ENCODE results near the gene EIF5A. TPM values are rescaled to one million over a fixed set of nuclear protein-coding genes. Genes with fewer than 3 reads are reported as not detected.

Gene EIF5A
- total and polyA plus RNA-seq, 2 of the 8 experiments (the other 6 are each of a cell fraction or from before 2014, with no cell fraction given), result 717 to 1,172 TPM

DNA sequence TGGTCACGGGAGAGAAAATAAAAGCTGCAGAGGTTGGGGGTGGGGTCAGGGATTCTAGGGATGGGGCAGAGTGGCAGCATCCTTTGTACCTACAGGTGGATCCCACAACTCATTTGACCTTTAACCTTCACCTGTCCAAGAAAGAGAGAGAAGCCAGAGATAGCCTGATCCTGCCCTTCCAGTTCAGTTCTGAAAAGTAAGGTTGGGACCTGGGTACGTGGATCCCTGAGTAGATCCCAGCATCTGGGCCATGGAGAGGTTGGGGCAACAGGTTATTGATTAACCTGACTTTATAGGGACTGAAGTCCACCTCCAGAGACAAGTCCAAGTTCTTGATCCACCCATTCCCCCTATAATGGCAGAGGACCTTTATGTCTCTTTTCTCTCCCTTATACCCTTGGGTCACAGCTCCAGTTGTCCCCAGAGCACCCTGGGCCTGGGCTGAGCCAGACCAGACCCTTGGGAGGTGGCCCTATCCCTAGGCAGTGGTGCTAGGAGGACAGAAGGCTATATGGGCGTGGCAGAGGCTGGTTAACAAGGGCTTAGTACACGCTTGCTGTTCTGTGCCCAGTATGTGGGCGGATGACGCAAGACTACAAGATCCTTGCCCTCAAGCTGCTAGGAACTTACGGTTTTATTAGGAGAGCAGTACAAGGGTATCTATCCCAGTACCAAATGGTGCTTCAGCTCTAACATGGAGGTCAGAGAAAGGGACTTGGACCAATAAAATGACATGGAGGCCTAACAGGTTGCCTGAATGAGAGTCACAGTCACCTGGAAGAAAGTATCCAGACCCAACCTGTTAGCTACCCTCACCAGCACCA, 48.5 kb upstream of the EIF5A start:
- no peak overlapping the region for H2BK120ac ChIP-seq (replicated peaks; ENCODE audit: low read depth, low read length)
- FAIRE-seq (no peak), DNase-seq (ENCODE audit: low read depth in 1 of 2, low spot score in 2 of 2) (no peak)
- H2AK5ac ChIP-seq (ENCODE audit: low read depth, low read length), result peak overlapping the region; percentile 65; the same call in 1 of the 2 replicates
- H2AFZ ChIP-seq (ENCODE audit: low read length), result no peak overlapping the region
- 92% methylated on average over 7 of the region's 7 CpGs; no CpG with 5 or more reads in 1 of the 2 experiments for WGBS, 2 experiments (ENCODE audit: extremely low coverage in 1 of 2, insufficient coverage in 1 of 2, insufficient read length in 1 of 2, insufficient replicate concordance in 2 of 2, low coverage in 1 of 2, low lambda C conversion rate in 2 of 2, missing lambda C conversion rate in 1 of 2)
- peaks cover 0 to 33% of the 10 kb centered on the region in 2 experiments; a peak in 2 of 4 replicates for H3K79me2 ChIP-seq (ENCODE audit: control insufficient read depth in 1 of 2, insufficient read depth in 2 of 2, low read length in 2 of 2)
- no peak overlapping the region for H3K4ac ChIP-seq (replicated peaks; ENCODE audit: insufficient read length, low read depth, low read length)
- 0 out of 2 replicates have a peak overlapping the region, but pooled peaks have one; percentile 82 for H4K8ac ChIP-seq (ENCODE audit: extremely low read depth, insufficient read depth, low read length)
- peaks cover 4 to 13% (median 6%) of the 10 kb centered on the region in 4 experiments; a peak in 6 of 7 replicates for H3K4me1 ChIP-seq (replicated peaks in 1 of 4; ENCODE audit: control insufficient read depth in 3 of 4, insufficient read depth in 4 of 4, low read length in 3 of 4)
- ChIA-PET POLR2A (ENCODE audit: partially characterized antibody) (interaction anchor here (0.6 to 13.7 kb wide), 16 partner anchors 8 to 773 kb away, joined by 3 to 161 read pairs (median 10); partner anchors contain the start of genes ACADVL, ACAP1, CTDNEP1 and DLG4), CTCF (ENCODE audit: partially characterized antibody) (interaction anchor here (0.6 to 2.1 kb wide), 4 partner anchors 11 to 129 kb away, joined by 3 to 5 read pairs (median 4); no protein-coding TSS in a partner anchor)
- H3K9ac ChIP-seq (replicated peaks in 1 of 4; ENCODE audit: extremely low read depth in 1 of 4, low read depth in 3 of 4, low read length in 3 of 4), result peak overlapping the region in 1 of 4 experiments; percentile 35; a peak in 1 of 7 replicates
- no peak overlapping the region for H4K5ac ChIP-seq (ENCODE audit: insufficient read length, low read depth, low read length)
- peak; percentile 32 to 74; a peak in 2 of 3 replicates for TF ChIP-seq POLR2A (IDR thresholded peaks at IDR 0.05; ENCODE audit: control extremely low read depth in 1 of 2, low read depth in 2 of 2, low read length in 2 of 2)
- TF ChIP-seq POLR2AphosphoS5 (IDR thresholded peaks at IDR 0.05; ENCODE audit: low read depth, low read length), result peak; percentile 82
- TF ChIP-seq TCF12 (IDR thresholded peaks at IDR 0.05; ENCODE audit: low read depth, low read length), result no peak
- TF ChIP-seq, protein P1, sequence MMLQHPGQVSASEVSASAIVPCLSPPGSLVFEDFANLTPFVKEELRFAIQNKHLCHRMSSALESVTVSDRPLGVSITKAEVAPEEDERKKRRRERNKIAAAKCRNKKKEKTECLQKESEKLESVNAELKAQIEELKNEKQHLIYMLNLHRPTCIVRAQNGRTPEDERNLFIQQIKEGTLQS (IDR thresholded peaks at IDR 0.05; ENCODE audit: insufficient read depth, low read depth, low read length), result no peak
- peak; percentile 65; the same call in 1 of the 2 replicates for TF ChIP-seq CEBPB (IDR thresholded peaks at IDR 0.05; ENCODE audit: low read depth, low read length)
- TF ChIP-seq TAF7 (optimal IDR thresholded peaks at IDR 0.05; ENCODE audit: borderline replicate concordance, low read depth, low read length), result peak; percentile 48
- no peaks in the 10 kb centered on the region for H3K9me3 ChIP-seq (ENCODE audit: insufficient read depth in 2 of 2, low read depth in 1 of 2, low read length in 1 of 2)
- peaks cover 9% of the 10 kb centered on the region for H3K79me1 ChIP-seq (ENCODE audit: low read depth, low read length)
- no peak overlapping the region; the same call in 1 of the 2 replicates for H2BK5ac ChIP-seq (ENCODE audit: low read depth, low read length)
- H3K56ac ChIP-seq (replicated peaks; ENCODE audit: insufficient read length, low read depth, low read length), result no peak overlapping the region
- H3K23ac ChIP-seq (ENCODE audit: insufficient read length), result no peak overlapping the region
- H3K27me3 ChIP-seq (replicated peaks in 1 of 4; ENCODE audit: control insufficient read depth in 3 of 4, extremely low read depth in 1 of 4, insufficient read depth in 3 of 4, low read length in 3 of 4), result no peaks in the 10 kb centered on the region
- no peak overlapping the region for H4K91ac ChIP-seq (replicated peaks; ENCODE audit: insufficient read length, low read length)
- H2BK15ac ChIP-seq (ENCODE audit: low read length), result no peak overlapping the region
- H3K18ac ChIP-seq (ENCODE audit: extremely low read depth, low read length), result no peak overlapping the region
- H3K36me3 ChIP-seq (ENCODE audit: control insufficient read depth in 2 of 4, insufficient read depth in 4 of 4, low read length in 3 of 4), result peaks cover 2 to 41% (median 21%) of the 10 kb centered on the region in 4 experiments
- H3K27ac ChIP-seq (ENCODE audit: low read depth, low read length), result no peak overlapping the region
- H3K4me2 ChIP-seq (ENCODE audit: insufficient read depth in 1 of 2, low read depth in 2 of 2, low read length in 2 of 2), result peak overlapping the region in 1 of 2 experiments; percentile 91; a peak in 1 of 4 replicates
- peaks cover 15% of the 10 kb centered on the region for H3K23me2 ChIP-seq (ENCODE audit: low read depth, low read length)
- H2BK20ac ChIP-seq (ENCODE audit: low read length), result no peak overlapping the region
- H3K14ac ChIP-seq (ENCODE audit: insufficient read length), result no peak overlapping the region
- no peak overlapping the region for H3K4me3 ChIP-seq (ENCODE audit: extremely low read depth in 1 of 4, insufficient read depth in 2 of 4, low read depth in 3 of 4, low read length in 4 of 4)
- peaks cover 6 to 13% of the 10 kb centered on the region in 2 experiments for H4K20me1 ChIP-seq (replicated peaks in 1 of 2; ENCODE audit: control insufficient read depth in 1 of 2, insufficient read depth in 2 of 2, low read length in 2 of 2)
- peak overlapping the region; percentile 75; the same call in 1 of the 2 replicates for H2BK12ac ChIP-seq (ENCODE audit: low read depth, low read length)

Data from H1 (cell line).